PC-3 (cell line): Measurements from ENCODE around the gene ZIM2. TPM values are rescaled to one million over a fixed set of nuclear protein-coding genes. Genes with fewer than 3 reads are reported as not detected.

Experiments used
- ATAC-seq: fragments of 200-7000 bp; cut with Tn5 transposase; 2 replicates; pipeline ENCODE4 v1.9.1; 2020; ENCODE audit warnings: mild to moderate bottlenecking, moderate library complexity
- BruUV-seq: library from RNA; stranded (reverse); fragments of 400-500 nt; replicated peaks from 2 replicates; lab custom pipeline; 2021; lab: Mats Ljungman, UMichigan
- CTCF ChIA-PET: fragments of 300-600 bp; sonication (Branson Sonifier 250); formaldehyde crosslinking; loops from one replicate; lab custom pipeline; 2022; ENCODE audit warnings: antibody characterized with exemption; lab: Charles Lee
- POLR2A ChIA-PET: fragments of 300-600 bp; sonication (Branson Sonifier 250); formaldehyde crosslinking; loops from one replicate; lab custom pipeline; 2022; ENCODE audit warnings: antibody characterized with exemption; ENCODE audit not compliant: unreplicated experiment; lab: Charles Lee
- DNase-seq: peaks from one replicate; pipeline ENCODE4 v3.0.0-alpha.2; 2015
- H2AFZ ChIP-seq: fragments of 300-600 bp; sonication (generic); 2 replicates; pipeline ENCODE4 v1.6.0; 2016; ENCODE audit warnings: antibody characterized with exemption, low read length
- H3F3A ChIP-seq: fragments of 300-600 bp; sonication (generic); one replicate; pipeline ENCODE4 v1.6.0; 2017; ENCODE audit warnings: antibody characterized with exemption, low read length, control low read depth, mild to moderate bottlenecking; ENCODE audit not compliant: unreplicated experiment
- H3K27ac ChIP-seq: fragments of 300-600 bp; sonication (generic); 2 replicates; pipeline ENCODE4 v1.5.1; 2016; ENCODE audit warnings: mild to moderate bottlenecking, low read length
- H3K27me3 ChIP-seq: fragments of 300-600 bp; sonication (generic); 2 replicates; pipeline ENCODE4 v1.6.1; 2016; ENCODE audit warnings: low read length, mixed read lengths
- H3K36me3 ChIP-seq: fragments of 300-600 bp; sonication (generic); 2 replicates; pipeline ENCODE4 v1.6.1; 2016; ENCODE audit warnings: low read depth, mixed run types, low read length, mixed read lengths
- H3K4me1 ChIP-seq: fragments of 300-600 bp; sonication (generic); 2 replicates; pipeline ENCODE4 v1.5.1; 2016; ENCODE audit warnings: low read length; ENCODE audit not compliant: insufficient read depth
- H3K4me2 ChIP-seq: fragments of 300-600 bp; sonication (generic); 2 replicates; pipeline ENCODE4 v1.6.0; 2016; ENCODE audit warnings: low read length
- H3K4me3 ChIP-seq: fragments of 300-600 bp; sonication (generic); 2 replicates; pipeline ENCODE4 v1.5.1; 2016; ENCODE audit warnings: mild to moderate bottlenecking, low read length, mixed read lengths
- H3K79me2 ChIP-seq: fragments of 300-600 bp; sonication (generic); 2 replicates; pipeline ENCODE4 v1.6.1; 2017; ENCODE audit warnings: low read length, mixed read lengths
- H3K9ac ChIP-seq: fragments of 300-600 bp; sonication (generic); 2 replicates; pipeline ENCODE4 v1.6.0; 2016; ENCODE audit warnings: mild to moderate bottlenecking, low read length
- H3K9me2 ChIP-seq: fragments of 300-600 bp; sonication (generic); replicated peaks from 2 replicates; pipeline ENCODE4 v1.6.1; 2016; ENCODE audit warnings: mixed run types, low read length, mixed read lengths
- H3K9me3 ChIP-seq: fragments of 300-600 bp; sonication (generic); 2 replicates; pipeline ENCODE4 v1.6.1; 2016; ENCODE audit warnings: low read length, mixed read lengths
- H4K20me1 ChIP-seq: fragments of 300-600 bp; sonication (generic); 2 replicates; pipeline ENCODE4 v1.6.1; 2016; ENCODE audit warnings: low read length, mixed read lengths
- CTCF ChIP-seq: fragments of 300-600 bp; sonication (generic); conservative IDR thresholded peaks from 2 replicates; pipeline ENCODE4 v1.5.1; 2017; ENCODE audit warnings: antibody characterized with exemption, low read depth, mild to moderate bottlenecking, low read length
- EZH2 ChIP-seq: fragments of 300-600 bp; sonication (generic); IDR thresholded peaks from one replicate; pipeline ENCODE4 v1.6.1; 2017; ENCODE audit warnings: antibody characterized with exemption, mild to moderate bottlenecking, low read length; ENCODE audit not compliant: unreplicated experiment
- EZH2phosphoT487 ChIP-seq: fragments of 300-600 bp; sonication (generic); IDR thresholded peaks from 2 replicates; pipeline ENCODE4 v1.6.1; 2018; ENCODE audit warnings: mild to moderate bottlenecking, antibody characterized with exemption, low read length, borderline replicate concordance
- intact Hi-C: fragments of 100-400 bp; cut with micrococcal nuclease; formaldehyde crosslinking; loops from 2 replicates; pipeline ENCODE4 v1.9.0; 2023
- total RNA-seq: library from RNA; depleted of rRNA; stranded (reverse); fragments of >200 nt; gene quantifications from 2 replicates; pipeline ENCODE4 v1.2.3, GENCODE V29; 2014

The ZIM2 gene
- total RNA-seq, 1 experiment from 2014 or later: not detected

DNA sequence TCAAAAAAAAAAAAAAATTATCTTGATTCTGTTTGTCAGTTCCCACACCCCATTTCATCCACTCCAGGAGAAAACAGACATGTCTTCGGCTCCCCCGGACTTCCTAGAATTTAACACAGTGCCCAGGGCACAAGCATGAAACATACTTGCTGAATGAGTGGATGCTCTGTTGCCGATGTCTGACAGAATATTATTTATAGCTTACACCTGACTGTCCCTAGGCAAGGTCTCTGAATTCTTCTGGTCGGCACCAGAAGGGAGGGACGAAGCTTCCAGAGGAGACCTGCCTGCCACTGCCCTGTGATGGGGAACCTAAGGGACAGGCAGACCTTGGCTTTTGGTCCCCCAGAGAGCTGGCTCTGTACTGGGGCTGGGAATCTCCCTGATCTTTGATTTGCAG, 43.9 kb upstream of the ZIM2 start:
- BruUV-seq: no TSS peak
- no peak for TF ChIP-seq CTCF
- no peak for TF ChIP-seq EZH2
- no peak for TF ChIP-seq EZH2phosphoT487
- ChIA-PET POLR2A (no interaction called here), CTCF (no interaction called here)
- Histone ChIP-seq H3K4me2 (no peak overlapping the region), H3K9ac (no peak overlapping the region), H3K4me1 (no peaks in the 10 kb centered on the region), H3K36me3 (no peaks in the 10 kb centered on the region), H3K27me3 (no peaks in the 10 kb centered on the region), H3K9me2 (no peaks in the 10 kb centered on the region), H3K79me2 (no peaks in the 10 kb centered on the region), H3F3A (no peaks in the 10 kb centered on the region), H4K20me1 (no peaks in the 10 kb centered on the region), H3K9me3 (peaks cover 35% of the 10 kb centered on the region), H2AFZ (no peak overlapping the region), H3K27ac (no peak overlapping the region), H3K4me3 (no peak overlapping the region)
- ATAC-seq (no peak), DNase-seq (no peak)
- intact Hi-C loops: no loop called here

GRCh38 chr19:56880592-56881190, 40.2 kb upstream of the ZIM2 start:
- Histone ChIP-seq H3K27me3 (no peaks in the 10 kb centered on the region), H3K36me3 (no peaks in the 10 kb centered on the region), H2AFZ (no peak overlapping the region), H3K4me2 (no peak overlapping the region), H3K9ac (no peak overlapping the region), H3K9me3 (peaks cover 19% of the 10 kb centered on the region), H3F3A (no peaks in the 10 kb centered on the region), H3K4me1 (no peaks in the 10 kb centered on the region), H3K4me3 (no peak overlapping the region), H4K20me1 (no peaks in the 10 kb centered on the region), H3K27ac (no peak overlapping the region), H3K9me2 (no peaks in the 10 kb centered on the region), H3K79me2 (no peaks in the 10 kb centered on the region)
- ATAC-seq: no peak
- ChIA-PET CTCF (no interaction called here), POLR2A (no interaction called here)
- no peak for DNase-seq
- BruUV-seq: no TSS peak
- TF ChIP-seq EZH2 (no peak), CTCF (no peak), EZH2phosphoT487 (no peak)
- intact Hi-C loops: no loop called here

DNA sequence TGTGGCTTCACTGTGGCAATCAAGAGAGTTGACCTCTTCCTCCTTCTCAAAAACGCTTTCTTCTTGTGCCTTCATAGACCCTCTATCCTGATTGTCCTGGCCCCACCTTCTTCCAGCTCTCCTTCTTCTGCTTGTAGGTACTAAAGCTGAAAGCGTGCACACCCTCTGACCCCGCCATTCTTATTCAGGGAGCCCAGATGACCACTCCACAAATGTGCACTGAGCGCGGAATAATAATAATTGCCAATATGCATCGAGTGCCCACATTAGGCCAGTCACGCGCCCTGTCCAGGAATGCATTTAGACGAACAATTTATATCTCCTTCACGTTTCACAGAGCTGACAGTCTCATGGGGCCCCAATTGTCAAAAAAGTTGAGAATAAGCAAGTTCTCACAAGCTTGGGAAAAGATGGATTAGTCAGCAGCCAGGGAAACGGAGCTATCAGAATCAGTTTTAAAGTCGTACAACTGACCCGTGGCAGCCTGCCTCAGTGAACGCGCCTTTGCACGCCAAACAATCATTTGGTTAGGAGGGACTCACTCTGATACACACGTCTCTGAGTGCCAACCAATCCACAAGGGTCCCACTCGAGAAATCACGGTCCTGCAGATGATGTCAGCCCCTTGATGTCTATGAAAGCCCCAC, 36.7 kb upstream of the ZIM2 start:
- no peaks in the 10 kb centered on the region for H3F3A ChIP-seq
- BruUV-seq: no TSS peak
- no peaks in the 10 kb centered on the region for H3K36me3 ChIP-seq
- peaks cover 34% of the 10 kb centered on the region for H3K9me3 ChIP-seq
- no peak overlapping the region for H3K9ac ChIP-seq
- H3K27ac ChIP-seq: no peak overlapping the region
- no peaks in the 10 kb centered on the region for H3K9me2 ChIP-seq
- H2AFZ ChIP-seq: no peak overlapping the region
- ChIA-PET POLR2A (no interaction called here), CTCF (no interaction called here)
- no peaks in the 10 kb centered on the region for H3K4me1 ChIP-seq
- TF ChIP-seq EZH2: no peak
- no peaks in the 10 kb centered on the region for H3K79me2 ChIP-seq
- H4K20me1 ChIP-seq: no peaks in the 10 kb centered on the region
- no peak for ATAC-seq
- no peak overlapping the region for H3K4me2 ChIP-seq
- intact Hi-C loops: no loop called here
- no peak overlapping the region for H3K4me3 ChIP-seq
- DNase-seq: no peak
- H3K27me3 ChIP-seq: no peaks in the 10 kb centered on the region
